ENCODE results near the gene SLIT1.

- TF ChIP-seq SUZ12 (IDR thresholded peaks at IDR 0.05): no peak
- TF ChIP-seq SP1 (IDR thresholded peaks at IDR 0.05): no peak
- no peak for TF ChIP-seq ARNT (IDR thresholded peaks at IDR 0.05)
- TF ChIP-seq L3MBTL2 (conservative IDR thresholded peaks at IDR 0.05): no peak
- TF ChIP-seq FOXM1 (IDR thresholded peaks at IDR 0.05; ENCODE audit: borderline replicate concordance): no peak
- TF ChIP-seq FOXK2 (IDR thresholded peaks at IDR 0.05): no peak
- no peak for TF ChIP-seq ZNF384 (IDR thresholded peaks at IDR 0.05)
Measured at GRCh38 chr10:97154162-97154561, 31.6 kb downstream of the SLIT1 start.
